ENCODE results near the gene CDC25C. TPM values are rescaled to one million over a fixed set of nuclear protein-coding genes. Genes with fewer than 3 reads are reported as not detected.
"Not testable (repeated sequence)": the region's sequence is repeated elsewhere in the genome, so short reads cannot be mapped to it uniquely, and the experiment has no call there.

Gene CDC25C
- total RNA-seq, 5 donors from 2014 or later (not counting 1 experiment from before 2014, with no cell fraction given) = 0.23 TPM; not detected in 4

- POLR2A ChIA-PET = no interaction called here
- Histone ChIP-seq H3K4me3 (ENCODE audit: control insufficient read depth in 1 of 2, extremely low read depth in 1 of 2, low read length in 1 of 2) (no peak overlapping the region), H3K4me1 (ENCODE audit: control insufficient read depth in 1 of 2, extremely low read depth in 1 of 2, insufficient read depth in 2 of 2, low read length in 2 of 2) (no peaks in the 10 kb centered on the region), H3K27ac (ENCODE audit: low read length) (no peak overlapping the region), H3K27me3 (replicated peaks in 1 of 2; ENCODE audit: control insufficient read depth in 2 of 2, extremely low read depth in 1 of 2, insufficient read depth in 2 of 2, low read length in 1 of 2) (peaks cover 0 to 5% of the 10 kb centered on the region in 2 experiments), H3K9me3 (no peaks in the 10 kb centered on the region), H3K36me3 (ENCODE audit: control insufficient read depth in 2 of 2, extremely low read depth in 1 of 2, insufficient read depth in 1 of 2, low read length in 1 of 2) (no peaks in the 10 kb centered on the region)
- WGBS (ENCODE audit: insufficient coverage) = 80% methylated on average over 2 of the region's 3 CpGs
- CTCF ChIA-PET = no interaction called here
- Mint-ChIP-seq H3K27ac (no peak overlapping the region), H3K9me3 (no peaks in the 10 kb centered on the region), H3K27me3 (peaks cover 0 to 5% of the 10 kb centered on the region in 2 donors), H3K36me3 (no peaks in the 10 kb centered on the region), H3K4me1 (no peaks in the 10 kb centered on the region), H3K4me3 (no peak overlapping the region)
- DNase-seq = no peak
- ATAC-seq (replicated peaks in 1 of 4) = no peak
These were observed 78.7 kb downstream of the CDC25C start for GRCh38 chr5:138252944-138253343.

- H3K27me3 ChIP-seq (replicated peaks in 1 of 2; ENCODE audit: control insufficient read depth in 2 of 2, extremely low read depth in 1 of 2, insufficient read depth in 2 of 2, low read length in 1 of 2) = peaks cover 0 to 21% of the 10 kb centered on the region in 2 experiments
- H3K4me1 Mint-ChIP-seq; H3K27ac ChIP-seq (ENCODE audit: low read length); DNase-seq; POLR2A ChIA-PET; H3K27ac Mint-ChIP-seq; H3K9me3 ChIP-seq; H3K4me3 Mint-ChIP-seq; H3K4me3 ChIP-seq (ENCODE audit: control insufficient read depth in 1 of 2, extremely low read depth in 1 of 2, low read length in 1 of 2); H3K4me1 ChIP-seq (ENCODE audit: control insufficient read depth in 1 of 2, extremely low read depth in 1 of 2, insufficient read depth in 2 of 2, low read length in 2 of 2); ATAC-seq (replicated peaks in 1 of 4); H3K9me3 Mint-ChIP-seq; H3K36me3 Mint-ChIP-seq; H3K36me3 ChIP-seq (ENCODE audit: control insufficient read depth in 2 of 2, extremely low read depth in 1 of 2, insufficient read depth in 1 of 2, low read length in 1 of 2): not testable (repeated sequence)
- 80% methylated on average over 1 of the region's 2 CpGs for WGBS (ENCODE audit: insufficient coverage)
- H3K27me3 Mint-ChIP-seq = peaks cover 15 to 21% of the 10 kb centered on the region in 2 donors
- CTCF ChIA-PET = interaction anchor here in 1 of 2 donors (0.5 kb wide), 1 partner anchor 160 kb away, joined by 4 read pairs; no protein-coding TSS in a partner anchor
These were observed 83.8 kb downstream of the CDC25C start for GRCh38 chr5:138247800-138248199.

GRCh38 chr5:138246822-138247221 is 84.8 kb downstream of the CDC25C start:
- no peaks in the 10 kb centered on the region for H3K36me3 ChIP-seq (ENCODE audit: control insufficient read depth in 2 of 2, extremely low read depth in 1 of 2, insufficient read depth in 1 of 2, low read length in 1 of 2)
- no peak overlapping the region for H3K27ac ChIP-seq (ENCODE audit: low read length)
- Mint-ChIP-seq H3K27ac (no peak overlapping the region), H3K4me1 (peaks cover 2 to 9% (median 4%) of the 10 kb centered on the region in 3 donors), H3K27me3 (peaks cover 19 to 25% of the 10 kb centered on the region in 2 donors), H3K36me3 (no peaks in the 10 kb centered on the region), H3K4me3 (no peak overlapping the region), H3K9me3 (no peaks in the 10 kb centered on the region)
- H3K4me3 ChIP-seq (ENCODE audit: control insufficient read depth in 1 of 2, extremely low read depth in 1 of 2, low read length in 1 of 2) = no peak overlapping the region
- whole genome bisulfite sequencing (ENCODE audit: insufficient coverage) = 84% methylated on average over 2 of the region's 4 CpGs
- ChIA-PET POLR2A (interaction anchor here in 1 of 2 donors (0.6 kb wide), 1 partner anchor 302 kb away, joined by 5 read pairs; no protein-coding TSS in a partner anchor), CTCF (no interaction called here)
- peaks cover 0 to 28% of the 10 kb centered on the region in 2 experiments for H3K27me3 ChIP-seq (replicated peaks in 1 of 2; ENCODE audit: control insufficient read depth in 2 of 2, extremely low read depth in 1 of 2, insufficient read depth in 2 of 2, low read length in 1 of 2)
- no peaks in the 10 kb centered on the region for H3K9me3 ChIP-seq
- H3K4me1 ChIP-seq (ENCODE audit: control insufficient read depth in 1 of 2, extremely low read depth in 1 of 2, insufficient read depth in 2 of 2, low read length in 2 of 2) = peaks cover 0 to 6% of the 10 kb centered on the region in 2 experiments
- ATAC-seq (replicated peaks in 1 of 4) = no peak
- no peak for DNase-seq

GRCh38 chr5:138246334-138246733 is 85.3 kb downstream of the CDC25C start:
- H3K36me3 ChIP-seq (ENCODE audit: control insufficient read depth in 2 of 2, extremely low read depth in 1 of 2, insufficient read depth in 1 of 2, low read length in 1 of 2) = no peaks in the 10 kb centered on the region
- ChIA-PET POLR2A (interaction anchor here in 1 of 2 donors (0.6 kb wide), 1 partner anchor 302 kb away, joined by 5 read pairs; no protein-coding TSS in a partner anchor), CTCF (no interaction called here)
- no peaks in the 10 kb centered on the region for H3K36me3 Mint-ChIP-seq
- no peak for ATAC-seq (replicated peaks in 1 of 4)
- H3K27me3 Mint-ChIP-seq = peaks cover 21 to 28% of the 10 kb centered on the region in 2 donors
- H3K27ac Mint-ChIP-seq = no peak overlapping the region
- no peak overlapping the region for H3K27ac ChIP-seq (ENCODE audit: low read length)
- no peaks in the 10 kb centered on the region for H3K9me3 ChIP-seq
- H3K9me3 Mint-ChIP-seq = no peaks in the 10 kb centered on the region
- H3K4me3 ChIP-seq (ENCODE audit: control insufficient read depth in 1 of 2, extremely low read depth in 1 of 2, low read length in 1 of 2) = no peak overlapping the region
- H3K4me1 ChIP-seq (ENCODE audit: control insufficient read depth in 1 of 2, extremely low read depth in 1 of 2, insufficient read depth in 2 of 2, low read length in 2 of 2) = peaks cover 0 to 11% of the 10 kb centered on the region in 2 experiments
- peaks cover 4 to 11% (median 7%) of the 10 kb centered on the region in 3 donors for H3K4me1 Mint-ChIP-seq
- no peak for DNase-seq
- no peak overlapping the region for H3K4me3 Mint-ChIP-seq
- WGBS (ENCODE audit: insufficient coverage) = 74% methylated on average over 3 of the region's 4 CpGs
- peaks cover 0 to 33% of the 10 kb centered on the region in 2 experiments for H3K27me3 ChIP-seq (replicated peaks in 1 of 2; ENCODE audit: control insufficient read depth in 2 of 2, extremely low read depth in 1 of 2, insufficient read depth in 2 of 2, low read length in 1 of 2)

GRCh38 chr5:138245717-138246116 is 85.9 kb downstream of the CDC25C start:
- Histone ChIP-seq H3K27ac (ENCODE audit: low read length) (no peak overlapping the region), H3K36me3 (ENCODE audit: control insufficient read depth in 2 of 2, extremely low read depth in 1 of 2, insufficient read depth in 1 of 2, low read length in 1 of 2) (no peaks in the 10 kb centered on the region), H3K9me3 (no peaks in the 10 kb centered on the region), H3K4me3 (ENCODE audit: control insufficient read depth in 1 of 2, extremely low read depth in 1 of 2, low read length in 1 of 2) (no peak overlapping the region), H3K4me1 (ENCODE audit: control insufficient read depth in 1 of 2, extremely low read depth in 1 of 2, insufficient read depth in 2 of 2, low read length in 2 of 2) (peaks cover 0 to 15% of the 10 kb centered on the region in 2 experiments), H3K27me3 (replicated peaks in 1 of 2; ENCODE audit: control insufficient read depth in 2 of 2, extremely low read depth in 1 of 2, insufficient read depth in 2 of 2, low read length in 1 of 2) (peaks cover 0 to 38% of the 10 kb centered on the region in 2 experiments)
- WGBS (ENCODE audit: insufficient coverage) = no CpG with 5 or more reads among the region's 1 CpG
- H3K36me3 Mint-ChIP-seq = no peaks in the 10 kb centered on the region
- no peaks in the 10 kb centered on the region for H3K9me3 Mint-ChIP-seq
- H3K4me1 Mint-ChIP-seq = peaks cover 11 to 17% (median 13%) of the 10 kb centered on the region in 3 donors
- no peak overlapping the region for H3K27ac Mint-ChIP-seq
- ChIA-PET POLR2A (no interaction called here), CTCF (no interaction called here)
- H3K4me3 Mint-ChIP-seq = no peak overlapping the region
- H3K27me3 Mint-ChIP-seq = peaks cover 28 to 34% of the 10 kb centered on the region in 2 donors
- DNase-seq (no peak), ATAC-seq (replicated peaks in 1 of 4) (no peak)

- H3K9me3 Mint-ChIP-seq = no peaks in the 10 kb centered on the region
- Histone ChIP-seq H3K27ac (ENCODE audit: low read length) (no peak overlapping the region), H3K4me3 (ENCODE audit: control insufficient read depth in 1 of 2, extremely low read depth in 1 of 2, low read length in 1 of 2) (no peak overlapping the region), H3K27me3 (replicated peaks in 1 of 2; ENCODE audit: control insufficient read depth in 2 of 2, extremely low read depth in 1 of 2, insufficient read depth in 2 of 2, low read length in 1 of 2) (peaks cover 0 to 53% of the 10 kb centered on the region in 2 experiments), H3K4me1 (ENCODE audit: control insufficient read depth in 1 of 2, extremely low read depth in 1 of 2, insufficient read depth in 2 of 2, low read length in 2 of 2) (peaks cover 0 to 15% of the 10 kb centered on the region in 2 experiments), H3K9me3 (no peaks in the 10 kb centered on the region), H3K36me3 (ENCODE audit: control insufficient read depth in 2 of 2, extremely low read depth in 1 of 2, insufficient read depth in 1 of 2, low read length in 1 of 2) (no peaks in the 10 kb centered on the region)
- peaks cover 13 to 21% (median 16%) of the 10 kb centered on the region in 3 donors for H3K4me1 Mint-ChIP-seq
- no peaks in the 10 kb centered on the region for H3K36me3 Mint-ChIP-seq
- peaks cover 41 to 47% of the 10 kb centered on the region in 2 donors for H3K27me3 Mint-ChIP-seq
- DNase-seq = no peak
- CTCF ChIA-PET = interaction anchor here in 1 of 2 donors (0.5 to 0.6 kb wide), 2 partner anchors 107 to 141 kb away, joined by 3 read pairs; no protein-coding TSS in a partner anchor
- POLR2A ChIA-PET = no interaction called here
- no peak overlapping the region for H3K4me3 Mint-ChIP-seq
- H3K27ac Mint-ChIP-seq = no peak overlapping the region
- 69% methylated on average over 2 of the region's 2 CpGs for WGBS (ENCODE audit: insufficient coverage)
- ATAC-seq (replicated peaks in 1 of 4) = no peak
These were observed 87.8 kb downstream of the CDC25C start for GRCh38 chr5:138243794-138244193.
